IMR-90 (cell line): ENCODE results near the gene TRIM32. TPM values are rescaled to one million over a fixed set of nuclear protein-coding genes. Genes with fewer than 3 reads are reported as not detected.

Experiments
- ATAC-seq: fragments of 200-7000 bp; cut with Tn5 transposase; 2 replicates; pipeline ENCODE4 v1.9.1; 2020; ENCODE audit warnings: low read depth, mild to moderate bottlenecking, moderate library complexity
- BruUV-seq: library from RNA; stranded (reverse); fragments of 400-500 nt; replicated peaks from 2 replicates; lab custom pipeline; 2021; lab: Mats Ljungman, UMichigan
- CTCF ChIA-PET: fragments of 300-600 bp; formaldehyde crosslinking; extraction: SDS; loops from one replicate; lab custom pipeline; 2021; ENCODE audit warnings: antibody characterized with exemption; lab: Yijun Ruan, JAX
- POLR2A ChIA-PET: fragments of 300-600 bp; sonication (Branson Sonifier 250); formaldehyde crosslinking; loops from one replicate; lab custom pipeline; 2022; ENCODE audit warnings: antibody characterized with exemption; ENCODE audit not compliant: unreplicated experiment; lab: Charles Lee
- DNase-seq: peaks from one replicate; pipeline ENCODE4 v3.0.0; 2013
- H2AFZ ChIP-seq: replicated peaks from 2 replicates; pipeline ENCODE3; 2013; ENCODE audit warnings: low read length, mild to moderate bottlenecking; ENCODE audit not compliant: poor library complexity
- H2AK5ac ChIP-seq: 2 replicates; pipeline ENCODE4 v1.6.1; 2013; ENCODE audit warnings: low read depth, low read length, inconsistent platforms
- H2AK9ac ChIP-seq: replicated peaks from 2 replicates; pipeline ENCODE3; 2013; ENCODE audit warnings: mild to moderate bottlenecking, low read depth, low read length, moderate library complexity; ENCODE audit not compliant: poor library complexity
- H2BK120ac ChIP-seq: 2 replicates; pipeline ENCODE4 v1.6.1; 2013; ENCODE audit warnings: low read depth, low read length, inconsistent platforms
- H2BK15ac ChIP-seq: 3 replicates; pipeline ENCODE4 v1.6.1; 2013; ENCODE audit warnings: low read depth, low read length, inconsistent platforms
- H2BK20ac ChIP-seq: 2 replicates; pipeline ENCODE4 v1.6.1; 2013; ENCODE audit warnings: low read depth, mild to moderate bottlenecking, inconsistent platforms, low read length, moderate library complexity
- H2BK5ac ChIP-seq: 2 replicates; pipeline ENCODE4 v1.6.1; 2013; ENCODE audit warnings: mild to moderate bottlenecking, low read depth, low read length, inconsistent platforms; ENCODE audit not compliant: poor library complexity, severe bottlenecking
- H3K14ac ChIP-seq: replicated peaks from 2 replicates; pipeline ENCODE4 v1.6.1; 2013; ENCODE audit warnings: low read depth, low read length, inconsistent platforms
- H3K18ac ChIP-seq: 2 replicates; pipeline ENCODE4 v1.6.1; 2013; ENCODE audit warnings: low read depth, low read length, control low read depth
- H3K23ac ChIP-seq: 2 replicates; pipeline ENCODE4 v1.6.1; 2013; ENCODE audit warnings: low read depth, low read length, inconsistent platforms
- H3K27ac ChIP-seq: 2 replicates; pipeline ENCODE4 v1.5.1; 2013; ENCODE audit warnings: mild to moderate bottlenecking, control low read depth, low read length; ENCODE audit not compliant: insufficient read depth
- H3K27me3 ChIP-seq: 2 replicates; pipeline ENCODE4 v1.6.1; 2013; ENCODE audit warnings: low read length; ENCODE audit not compliant: control insufficient read depth, insufficient read depth
- H3K36me3 ChIP-seq: 2 replicates; pipeline ENCODE4 v1.6.1; 2013; ENCODE audit warnings: low read length, mixed read lengths; ENCODE audit not compliant: control insufficient read depth, insufficient read depth
- H3K4ac ChIP-seq: 2 replicates; pipeline ENCODE4 v1.6.1; 2013; ENCODE audit warnings: low read depth, low read length, inconsistent platforms
- H3K4me1 ChIP-seq: 2 replicates; pipeline ENCODE4 v1.6.1; 2013; ENCODE audit warnings: low read length, mixed read lengths; ENCODE audit not compliant: control insufficient read depth, insufficient read depth
- H3K4me2 ChIP-seq: 2 replicates; pipeline ENCODE4 v1.6.1; 2013; ENCODE audit warnings: low read depth, mild to moderate bottlenecking, control low read depth, low read length, moderate library complexity
- H3K4me3 ChIP-seq: 2 replicates; pipeline ENCODE4 v1.5.1; 2013; ENCODE audit warnings: low read depth, mild to moderate bottlenecking, control low read depth, low read length, moderate library complexity; ENCODE audit not compliant: insufficient read depth
- H3K56ac ChIP-seq: 2 replicates; pipeline ENCODE4 v1.6.1; 2013; ENCODE audit warnings: low read length, inconsistent platforms; ENCODE audit not compliant: insufficient read depth; ENCODE audit errors: extremely low read depth
- H3K79me1 ChIP-seq, 2 experiments: 2 replicates each; pipeline ENCODE4 v1.6.1; 2013; ENCODE audit warnings: low read length in 2 of 2, inconsistent platforms in 1 of 2, low read depth in 1 of 2
- H3K9ac ChIP-seq: 2 replicates; pipeline ENCODE4 v1.6.1; 2013; ENCODE audit warnings: low read depth, low read length, control low read depth
- H3K9me1 ChIP-seq: 2 replicates; pipeline ENCODE4 v1.6.1; 2013; ENCODE audit warnings: low read length, inconsistent platforms; ENCODE audit not compliant: insufficient read depth
- H3K9me3 ChIP-seq: 2 replicates; pipeline ENCODE4 v1.6.1; 2013; ENCODE audit warnings: low read length; ENCODE audit not compliant: control insufficient read depth, insufficient read depth
- H4K20me1 ChIP-seq: 2 replicates; pipeline ENCODE4 v1.6.1; 2013; ENCODE audit warnings: low read length, inconsistent platforms; ENCODE audit not compliant: insufficient read depth
- H4K5ac ChIP-seq: 2 replicates; pipeline ENCODE4 v1.6.1; 2013; ENCODE audit warnings: mild to moderate bottlenecking, low read depth, low read length, control low read depth
- H4K8ac ChIP-seq, 2 experiments: 2 replicates each; pipeline ENCODE4 v1.6.1; 2013; ENCODE audit warnings: low read depth in 2 of 2, low read length in 2 of 2, control low read depth in 1 of 2, inconsistent platforms in 1 of 2
- H4K91ac ChIP-seq: 2 replicates; pipeline ENCODE4 v1.6.1; 2013; ENCODE audit warnings: low read depth, low read length, inconsistent platforms; ENCODE audit not compliant: insufficient read depth
- USF2 ChIP-seq: fragments of 150-350 bp; IDR thresholded peaks from 2 replicates; pipeline ENCODE4 v1.6.1; 2017; ENCODE audit warnings: mild to moderate bottlenecking, antibody characterized with exemption, low read length, low read depth
- WGBS, 2 experiments: methylation state at CpG; one replicate each; pipeline versions ENCODE4 v1.1.5 to v1.1.7; 2013; ENCODE audit warnings: missing lambda C conversion rate in 2 of 2; ENCODE audit not compliant: insufficient read length in 1 of 2; ENCODE audit errors: extremely low coverage in 2 of 2; 5-methylcytosine and 5-hydroxymethylcytosine counted together
- dilution Hi-C: fragments of 300-500 bp; cut with HindIII; formaldehyde crosslinking; loops from one replicate; pipeline ENCODE4 v1.14.3; 2018; ENCODE audit warnings: low sequenced_read_pairs; ENCODE audit not compliant: unreplicated experiment
- in situ Hi-C: fragments of 300-500 bp; cut with MboI; formaldehyde crosslinking; loops from 3 replicates; pipeline ENCODE4 v1.14.3; 2019; ENCODE audit warnings: low sequenced_read_pairs, inconsistent platforms, mixed read lengths
- intact Hi-C: fragments of 100-400 bp; cut with micrococcal nuclease; formaldehyde crosslinking; loops from 2 replicates; pipeline ENCODE4 v1.10.0; 2022
- polyA plus RNA-seq, 3 experiments: library from polyadenylated mRNA; depleted of rRNA; stranded (reverse); fragments of >200 nt; gene quantifications; 2 replicates each; pipeline ENCODE4 v1.2.3, GENCODE V29; 2012; ENCODE audit warnings: low replicate concordance in 1 of 3
- total RNA-seq: library from RNA; depleted of rRNA; stranded (reverse); fragments of >200 nt; gene quantifications from 2 replicates; pipeline ENCODE4 v1.2.3, GENCODE V29; 2012
- TF ChIP-seq, protein P1 (sequence below): fragments of 150-350 bp; IDR thresholded peaks from 2 replicates; pipeline ENCODE4 v1.6.1; 2016; ENCODE audit warnings: low read depth, mild to moderate bottlenecking, low read length, moderate library complexity, borderline replicate concordance

TRIM32 gene
- total and polyA plus RNA-seq, 2 of the 4 experiments (the other 2 are of a cell fraction): 12.8 to 31.0 TPM

DNA sequence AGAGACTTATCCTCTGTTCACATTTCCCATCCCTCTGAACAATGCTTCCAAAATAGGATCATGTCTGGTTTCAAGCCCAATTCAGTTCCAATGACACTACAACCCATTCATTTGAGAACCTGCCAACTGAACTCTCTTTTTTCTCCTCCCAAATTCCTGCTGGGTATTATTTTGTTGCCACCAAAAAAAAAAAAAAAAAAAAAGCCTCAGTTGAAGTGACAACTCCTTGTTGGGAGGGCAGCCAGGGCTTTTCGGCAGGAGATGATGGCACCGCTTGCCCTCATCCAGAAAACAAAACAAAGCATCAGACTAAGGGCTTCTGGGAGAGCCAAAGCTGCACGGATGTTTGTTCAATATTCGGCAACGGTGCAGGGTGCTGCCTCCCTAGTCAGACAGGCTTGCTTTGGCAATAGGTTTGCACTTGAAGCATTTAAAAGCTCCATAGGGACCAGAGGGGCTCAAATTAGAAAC lies 30.6 kb upstream of the TRIM32 start:
- in situ Hi-C loops: loop anchor here (10.0 kb wide), 1 partner anchor 1062 kb away; no protein-coding TSS in a partner anchor
- H2AFZ ChIP-seq: no peak overlapping the region

More for the DNA sequence above, 30.6 kb upstream of the TRIM32 start:
- Histone ChIP-seq H3K4ac (no peak overlapping the region), H4K20me1 (no peaks in the 10 kb centered on the region), H2BK120ac (no peak overlapping the region), H4K91ac (no peak overlapping the region), H2AK5ac (no peak overlapping the region), H2BK5ac (no peak overlapping the region), H4K8ac (no peak overlapping the region), H3K9ac (no peak overlapping the region), H3K23ac (no peak overlapping the region), H3K4me2 (no peak overlapping the region), H3K9me1 (no peaks in the 10 kb centered on the region), H4K5ac (no peak overlapping the region), H3K27ac (no peak overlapping the region), H3K18ac (no peak overlapping the region; the same call in 1 of the 2 replicates), H2AK9ac (no peak overlapping the region), H3K4me3 (no peak overlapping the region), H3K56ac (no peak overlapping the region), H2BK20ac (no peak overlapping the region), H3K4me1 (peaks cover 6% of the 10 kb centered on the region), H3K9me3 (no peaks in the 10 kb centered on the region), H2BK15ac (no peak overlapping the region), H3K27me3 (no peaks in the 10 kb centered on the region), H3K14ac (no peak overlapping the region), H3K79me1 (no peaks in the 10 kb centered on the region), H3K36me3 (no peaks in the 10 kb centered on the region)
- no TSS peak for BruUV-seq
- no peak for ATAC-seq
- ChIA-PET POLR2A (no interaction called here), CTCF (no interaction called here)
- dilution Hi-C loops (no loop called here), intact Hi-C loops (loop anchor here (10.0 kb wide), 1 partner anchor 252 kb away; no protein-coding TSS in a partner anchor)
- no CpG with 5 or more reads among the region's 5 CpGs for WGBS, 2 experiments
- TF ChIP-seq USF2: no peak
- TF ChIP-seq, protein P1, sequence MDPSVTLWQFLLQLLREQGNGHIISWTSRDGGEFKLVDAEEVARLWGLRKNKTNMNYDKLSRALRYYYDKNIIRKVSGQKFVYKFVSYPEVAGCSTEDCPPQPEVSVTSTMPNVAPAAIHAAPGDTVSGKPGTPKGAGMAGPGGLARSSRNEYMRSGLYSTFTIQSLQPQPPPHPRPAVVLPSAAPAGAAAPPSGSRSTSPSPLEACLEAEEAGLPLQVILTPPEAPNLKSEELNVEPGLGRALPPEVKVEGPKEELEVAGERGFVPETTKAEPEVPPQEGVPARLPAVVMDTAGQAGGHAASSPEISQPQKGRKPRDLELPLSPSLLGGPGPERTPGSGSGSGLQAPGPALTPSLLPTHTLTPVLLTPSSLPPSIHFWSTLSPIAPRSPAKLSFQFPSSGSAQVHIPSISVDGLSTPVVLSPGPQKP: no peak
- DNase-seq: no peak
